GM23248 (cell line): ENCODE data around the gene TNKS2.

Experiments used
- EZH2 ChIP-seq: fragments of 200-600 bp; sonication (generic); IDR thresholded peaks from 2 replicates; pipeline ENCODE4 v1.6.1; 2018; ENCODE audit warnings: antibody characterized with exemption, mild to moderate bottlenecking; ENCODE audit not compliant: insufficient read depth, poor library complexity, severe bottlenecking
- EZH2phosphoT487 ChIP-seq: fragments of 200-600 bp; sonication (generic); IDR thresholded peaks from 2 replicates; pipeline ENCODE4 v1.6.1; 2018; ENCODE audit warnings: antibody characterized with exemption, moderate library complexity, mild to moderate bottlenecking, low read depth; ENCODE audit not compliant: insufficient read depth

- no peak for TF ChIP-seq EZH2
- TF ChIP-seq EZH2phosphoT487 = no peak
These were observed 22.0 kb upstream of the TNKS2 start for GRCh38 chr10:91776266-91776665.
